ENCODE results near the gene GTF2A1L.

GTF2A1L gene

GRCh38 chr2:48715042-48715899 lies 97.6 kb downstream of the GTF2A1L start:
- no peak overlapping the region for H3K4me3 ChIP-seq (ENCODE audit: low read depth, low read length)
- no peak for TF ChIP-seq CTCF (IDR thresholded peaks at IDR 0.05; ENCODE audit: low read depth, low read length, missing control alignments)
- no peak for DNase-seq (ENCODE audit: low read depth)
- in situ Hi-C loops (cut with HindIII; ENCODE audit: low sequenced_read_pairs), result no loop called here

GRCh38 chr2:48715956-48716355 lies 98.3 kb downstream of the GTF2A1L start:
- peak; percentile 63 for DNase-seq (ENCODE audit: low read depth)
- TF ChIP-seq CTCF (IDR thresholded peaks at IDR 0.05; ENCODE audit: low read depth, low read length, missing control alignments), result no peak
- in situ Hi-C loops (cut with HindIII; ENCODE audit: low sequenced_read_pairs), result no loop called here
- no peak overlapping the region for H3K4me3 ChIP-seq (ENCODE audit: low read depth, low read length)

- no peak overlapping the region for H3K4me3 ChIP-seq (ENCODE audit: low read depth, low read length)
- no peak for TF ChIP-seq CTCF (IDR thresholded peaks at IDR 0.05; ENCODE audit: low read depth, low read length, missing control alignments)
- in situ Hi-C loops (cut with HindIII; ENCODE audit: low sequenced_read_pairs), result no loop called here
- no peak for DNase-seq (ENCODE audit: low read depth)
These were observed 100.2 kb downstream of the GTF2A1L start for GRCh38 chr2:48717846-48718245.

- in situ Hi-C loops (cut with HindIII; ENCODE audit: low sequenced_read_pairs), result no loop called here
- DNase-seq (ENCODE audit: low read depth), result no peak
- no peak for TF ChIP-seq CTCF (IDR thresholded peaks at IDR 0.05; ENCODE audit: low read depth, low read length, missing control alignments)
- no peak overlapping the region for H3K4me3 ChIP-seq (ENCODE audit: low read depth, low read length)
These were observed 102.0 kb downstream of the GTF2A1L start for GRCh38 chr2:48719480-48720177.

GRCh38 chr2:48721158-48721557 lies 103.5 kb downstream of the GTF2A1L start:
- TF ChIP-seq CTCF (IDR thresholded peaks at IDR 0.05; ENCODE audit: low read depth, low read length, missing control alignments), result no peak
- H3K4me3 ChIP-seq (ENCODE audit: low read depth, low read length), result no peak overlapping the region
- DNase-seq (ENCODE audit: low read depth), result no peak
- in situ Hi-C loops (cut with HindIII; ENCODE audit: low sequenced_read_pairs), result no loop called here

GRCh38 chr2:48722391-48722790 lies 104.7 kb downstream of the GTF2A1L start:
- in situ Hi-C loops (cut with HindIII; ENCODE audit: low sequenced_read_pairs), result no loop called here
- no peak for TF ChIP-seq CTCF (IDR thresholded peaks at IDR 0.05; ENCODE audit: low read depth, low read length, missing control alignments)
- DNase-seq (ENCODE audit: low read depth), result no peak
- no peak overlapping the region for H3K4me3 ChIP-seq (ENCODE audit: low read depth, low read length)

Data from astrocyte of the cerebellum (primary cell).